GM12878 (cell line): ENCODE measurements around the gene TAC3. TPM values are rescaled to one million over a fixed set of nuclear protein-coding genes. Genes with fewer than 3 reads are reported as not detected.

ENCODE experiments used
- ATAC-seq: fragments of 200-7000 bp; cut with Tn5 transposase; 3 replicates; pipeline ENCODE4 v1.9.1; 2020; ENCODE audit warnings: mild to moderate bottlenecking, moderate library complexity
- BruUV-seq: library from RNA; stranded (reverse); fragments of 400-500 nt; replicated peaks from 2 replicates; lab custom pipeline; 2021; lab: Mats Ljungman, UMichigan
- CTCF ChIA-PET: fragments of 300-600 bp; sonication (Branson Sonifier 250); formaldehyde crosslinking; extraction: SDS; loops from one replicate; lab custom pipeline; 2021; ENCODE audit warnings: inconsistent platforms; lab: Yijun Ruan, JAX
- POLR2A ChIA-PET: fragments of 350-600 bp; formaldehyde crosslinking; extraction: SDS; loops from one replicate; lab custom pipeline; 2021; ENCODE audit warnings: inconsistent platforms; lab: Charles Lee
- RAD21 ChIA-PET: fragments of 300-600 bp; sonication (Branson Sonifier 250); formaldehyde crosslinking; loops from one replicate; lab custom pipeline; 2023; ENCODE audit warnings: antibody characterized with exemption; ENCODE audit not compliant: unreplicated experiment; lab: Charles Lee
- SMC1A ChIA-PET: fragments of 300-600 bp; sonication (Branson Sonifier 250); formaldehyde crosslinking; loops from one replicate; lab custom pipeline; 2023; ENCODE audit not compliant: unreplicated experiment, uncharacterized antibody; lab: Charles Lee
- DNase-seq: peaks from one replicate; pipeline ENCODE4 v3.0.0-alpha.2; 2011; ENCODE audit warnings: low read depth, low spot score
- FAIRE-seq: peaks from 3 replicates; lab custom pipeline; 2011; peaks lifted over from hg19 to GRCh38; lab: Jason Lieb, UNC
- H2AFZ ChIP-seq: 2 replicates; pipeline ENCODE4 v1.6.0; 2011; ENCODE audit warnings: low read depth, low read length, control low read depth; ENCODE audit not compliant: control insufficient read depth
- H3K27ac ChIP-seq: 2 replicates; pipeline ENCODE4 v1.5.1; 2011; ENCODE audit warnings: control low read depth; ENCODE audit not compliant: control insufficient read depth, insufficient read depth
- H3K27me3 ChIP-seq, 2 experiments: replicated peaks in 1 of 2; 2 replicates each; pipeline versions ENCODE4 v1.6.0 to v1.6.1; 2011; ENCODE audit warnings: low read length in 1 of 2; ENCODE audit not compliant: control insufficient read depth in 2 of 2, insufficient read depth in 2 of 2
- H3K36me3 ChIP-seq, 2 experiments: 2 replicates each; pipeline ENCODE4 v1.5.1; 2011; ENCODE audit warnings: low read length in 1 of 2; ENCODE audit not compliant: control insufficient read depth in 2 of 2, insufficient read depth in 2 of 2
- H3K4me1 ChIP-seq: 2 replicates; pipeline ENCODE4 v1.6.1; 2011; ENCODE audit warnings: mild to moderate bottlenecking, low read length, moderate library complexity, mixed read lengths; ENCODE audit not compliant: control insufficient read depth, insufficient read depth
- H3K4me2 ChIP-seq: 2 replicates; pipeline ENCODE4 v1.6.0; 2011; ENCODE audit warnings: control low read depth; ENCODE audit not compliant: control insufficient read depth, insufficient read depth
- H3K4me3 ChIP-seq: fragments of 200-600 bp; sonication (generic); 2 replicates; pipeline ENCODE4 v1.5.1; 2016
- H3K79me2 ChIP-seq: 2 replicates; pipeline ENCODE4 v1.6.0; 2011; ENCODE audit warnings: low read length; ENCODE audit not compliant: control insufficient read depth, insufficient read depth
- H3K9ac ChIP-seq: 2 replicates; pipeline ENCODE4 v1.8.0; 2011; ENCODE audit warnings: low read length, control low read depth, mixed read lengths; ENCODE audit not compliant: control insufficient read depth, insufficient read depth
- H3K9me3 ChIP-seq: replicated peaks from 3 replicates; pipeline ENCODE4 v1.5.1; 2011; ENCODE audit warnings: mild to moderate bottlenecking, low read length; ENCODE audit not compliant: control insufficient read depth, insufficient read depth
- H4K20me1 ChIP-seq: 2 replicates; pipeline ENCODE4 v1.6.0; 2011; ENCODE audit not compliant: control insufficient read depth, insufficient read depth
- BCL3 ChIP-seq: IDR thresholded peaks from 2 replicates; pipeline ENCODE4 v1.6.1; 2011; ENCODE audit warnings: borderline replicate concordance, low read depth, mild to moderate bottlenecking, moderate library complexity, low read length; ENCODE audit not compliant: insufficient read depth, poor library complexity, severe bottlenecking
- BRCA1 ChIP-seq: IDR thresholded peaks from 2 replicates; pipeline ENCODE4 v1.6.1; 2011; ENCODE audit warnings: low read depth, low read length, improper control_type of control experiment
- CEBPB ChIP-seq, 2 experiments: fragments of 150-350 bp in 1 of 2; IDR thresholded peaks; 2 replicates each; pipeline ENCODE4 v1.6.1; 2012 to 2014; ENCODE audit warnings: low read depth in 2 of 2, low read length in 2 of 2, borderline replicate concordance in 1 of 2, inconsistent platforms in 1 of 2
- CTCF ChIP-seq, 3 experiments: IDR thresholded peaks in 2 of 3; conservative IDR thresholded peaks in 1 of 3; 2 replicates each; pipeline ENCODE4 v1.5.1; 2011; ENCODE audit warnings: low read depth in 3 of 3, low read length in 3 of 3, mild to moderate bottlenecking in 3 of 3, control low read depth in 2 of 3, moderate library complexity in 2 of 3, inconsistent platforms in 1 of 3, mixed read lengths in 1 of 3; ENCODE audit not compliant: control insufficient read depth in 2 of 3, insufficient read depth in 1 of 3; ENCODE audit errors: extremely low read depth in 1 of 3
- ESRRA ChIP-seq: IDR thresholded peaks from 2 replicates; pipeline ENCODE4 v1.6.1; 2012; ENCODE audit warnings: mild to moderate bottlenecking, low read length, improper control_type of control experiment
- HDAC2 ChIP-seq: fragments of 200-600 bp; sonication (generic); IDR thresholded peaks from 2 replicates; pipeline ENCODE4 v1.6.1; 2017
- MLLT1 ChIP-seq: fragments of 450-650 bp; IDR thresholded peaks from 2 replicates; pipeline ENCODE4 v1.6.1; 2016; ENCODE audit warnings: mild to moderate bottlenecking
- NFYA ChIP-seq: IDR thresholded peaks from 2 replicates; pipeline ENCODE4 v1.6.1; 2011; ENCODE audit warnings: low read depth, mild to moderate bottlenecking, low read length, improper control_type of control experiment, borderline replicate concordance
- NR2F1 ChIP-seq: fragments of 450-650 bp; conservative IDR thresholded peaks from 2 replicates; pipeline ENCODE4 v1.6.1; 2017; ENCODE audit warnings: mild to moderate bottlenecking
- SMC3 ChIP-seq: IDR thresholded peaks from 2 replicates; pipeline ENCODE4 v1.6.1; 2011; ENCODE audit warnings: low read length, improper control_type of control experiment, borderline replicate concordance
- STAT3 ChIP-seq: IDR thresholded peaks from 2 replicates; pipeline ENCODE4 v1.6.1; 2011; ENCODE audit warnings: low read depth, low read length, improper control_type of control experiment
- USF2 ChIP-seq: IDR thresholded peaks from 2 replicates; pipeline ENCODE4 v1.6.1; 2011; ENCODE audit warnings: low read depth, low read length, improper control_type of control experiment, borderline replicate concordance
- WGBS: methylation state at CpG from one replicate; pipeline ENCODE4 v1.1.6; 2016; ENCODE audit warnings: low lambda C conversion rate; ENCODE audit not compliant: insufficient replicate concordance, insufficient coverage; ENCODE audit errors: missing lambda C conversion rate; 5-methylcytosine and 5-hydroxymethylcytosine counted together
- in situ Hi-C: fragments of 300-500 bp; cut with MboI; formaldehyde crosslinking; loops from 9 replicates; pipeline ENCODE4 v1.14.3; 2018; ENCODE audit warnings: mixed read lengths
- intact Hi-C: fragments of 100-400 bp; cut with micrococcal nuclease; formaldehyde crosslinking; loops from one replicate; pipeline ENCODE4 v1.14.2; 2022; ENCODE audit not compliant: unreplicated experiment
- polyA plus RNA-seq, 11 experiments: library from polyadenylated mRNA; depleted of rRNA in 4 of 11; unstranded in 6 of 11; stranded (reverse) in 5 of 11; fragments of >200 nt; fragmentation: Nextera tagmentation in 4 of 11; fragmentation: Illumina TruSeq in 1 of 11; extraction: Ambion mirVana in 4 of 11; extraction: Trizol in 1 of 11; gene quantifications; 1 replicate in 1 of 11; 2 replicates in 10 of 11; pipeline versions ENCODE4 v1.2.1 to v1.2.3, GENCODE V29; 2011 to 2016; ENCODE audit warnings: inconsistent platforms in 2 of 11, missing spikeins in 2 of 11, low read depth in 1 of 11
- total RNA-seq, 4 experiments: library from RNA; depleted of rRNA in 3 of 4; stranded (reverse); fragments of >200 nt in 3 of 4; fragmentation: Illumina TruSeq in 1 of 4; extraction: Trizol in 1 of 4; gene quantifications; 2 replicates each; pipeline versions ENCODE4 v1.2.1 to v1.2.3, GENCODE V29; 2013 to 2021

Gene TAC3
- total and polyA plus RNA-seq, 10 of the 15 experiments (the other 5 are each of a cell fraction or from before 2014, with no cell fraction given) = 0.11 to 0.18 (median 0.13) TPM; not detected in 7

- Histone ChIP-seq H3K9ac (no peak overlapping the region), H2AFZ (no peak overlapping the region), H3K4me1 (peaks cover 15% of the 10 kb centered on the region), H3K36me3 (no peaks in the 10 kb centered on the region), H4K20me1 (no peaks in the 10 kb centered on the region), H3K27ac (no peak overlapping the region)
- CTCF ChIA-PET = interaction anchor here (1.1 to 1.4 kb wide), 2 partner anchors 9 to 16 kb away, joined by 3 read pairs; no protein-coding TSS in a partner anchor
- FAIRE-seq (no peak), DNase-seq (no peak)
- in situ Hi-C loops (no loop called here), intact Hi-C loops (no loop called here)
- SMC1A ChIA-PET = interaction anchor here (1.4 kb wide), 1 partner anchor 12 kb away, joined by 5 read pairs; no protein-coding TSS in a partner anchor
- RAD21 ChIA-PET = no interaction called here
- BruUV-seq = no TSS peak
- TF ChIP-seq CEBPB (IDR thresholded peaks at IDR 0.05; ENCODE audit: borderline replicate concordance in 1 of 2, low read depth in 2 of 2, low read length in 2 of 2) (no peak), CTCF (IDR thresholded peaks at IDR 0.05 in 2 of 3, conservative IDR thresholded peaks at IDR 0.05 in 1 of 3; ENCODE audit: control insufficient read depth in 2 of 3, extremely low read depth in 1 of 3, insufficient read depth in 1 of 3, low read depth in 3 of 3, low read length in 3 of 3) (no peak), BRCA1 (no peak), BCL3 (no peak), NR2F1 (no peak), HDAC2 (no peak), ESRRA (no peak), MLLT1 (no peak), NFYA (no peak), SMC3 (no peak), USF2 (no peak), STAT3 (no peak)
- TF ChIP-seq, all 136 proteins: peak for 0
- no peaks in the 10 kb centered on the region; a peak in 1 of 4 replicates for H3K27me3 ChIP-seq
- WGBS = 33% methylated on average over 6 of the region's 6 CpGs
- H3K4me2 ChIP-seq = no peak overlapping the region
- ATAC-seq = no peak
- no peak overlapping the region for H3K4me3 ChIP-seq
- no peaks in the 10 kb centered on the region; the same call in 2 of the 3 replicates for H3K9me3 ChIP-seq
- no peaks in the 10 kb centered on the region for H3K79me2 ChIP-seq
- POLR2A ChIA-PET = no interaction called here
These were observed 28.1 kb upstream of the TAC3 start for GRCh38 chr12:57044468-57044867.
